HG02623 (cell line): Measurements from ENCODE around the gene RFX3.

ENCODE experiments used
- ATAC-seq: cut with Tn5 transposase; IDR thresholded peaks from one replicate; pipeline ENCODE4 v1.9.1; 2021; ENCODE audit warnings: moderate library complexity; ENCODE audit not compliant: unreplicated experiment

RFX3 gene

GRCh38 chr9:3514786-3515185, 11.0 kb downstream of the RFX3 start:
- no peak for ATAC-seq

DNA sequence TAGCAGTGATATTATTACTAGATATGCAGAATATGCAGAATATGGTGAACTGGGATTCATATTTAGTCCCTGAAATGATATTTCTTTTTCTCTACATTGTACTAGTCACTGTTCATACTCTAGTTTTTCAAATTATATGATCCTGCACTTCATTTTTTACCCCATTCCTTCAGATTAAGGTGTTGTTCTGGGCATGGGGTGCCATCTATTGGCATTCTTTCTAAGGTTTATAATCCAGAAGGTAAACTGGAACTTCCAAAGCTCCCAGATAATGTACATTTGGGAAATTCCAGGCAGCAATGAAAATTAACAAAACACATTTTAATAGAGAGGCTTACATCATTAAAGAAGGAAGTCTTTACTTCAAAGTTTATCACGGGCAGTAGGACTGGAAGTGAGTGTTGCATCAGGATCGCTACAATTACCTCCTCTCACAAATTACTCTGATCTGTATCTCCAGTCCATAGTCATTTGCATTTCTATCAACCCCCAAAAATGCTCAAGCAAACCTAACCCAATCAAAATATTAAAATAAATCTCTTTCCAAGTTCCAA, 12.5 kb downstream of the RFX3 start:
- ATAC-seq, result no peak

GRCh38 chr9:3511551-3511950, 14.2 kb downstream of the RFX3 start:
- ATAC-seq, result no peak

- ATAC-seq, result no peak
These were observed 15.0 kb downstream of the RFX3 start for GRCh38 chr9:3510796-3511195.

DNA sequence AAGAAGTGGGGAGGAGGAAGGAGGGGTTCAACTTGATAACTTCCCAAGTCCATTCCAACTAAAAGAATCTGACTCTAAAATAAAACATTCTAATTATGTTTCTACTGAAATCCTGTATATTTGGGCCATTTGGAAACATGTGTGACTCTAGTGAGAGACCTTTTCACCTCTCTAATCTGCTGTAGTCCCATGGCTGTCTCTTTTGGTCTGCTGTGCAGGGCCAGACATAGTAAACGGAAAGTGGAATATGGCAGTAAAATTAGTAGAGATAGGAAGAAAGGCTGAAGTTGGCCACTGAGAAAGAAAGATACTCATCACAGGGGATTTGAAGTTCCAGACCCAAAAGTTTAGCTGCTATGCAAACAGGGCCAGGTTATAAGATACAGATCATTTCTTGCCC, 15.9 kb downstream of the RFX3 start:
- no peak for ATAC-seq

DNA sequence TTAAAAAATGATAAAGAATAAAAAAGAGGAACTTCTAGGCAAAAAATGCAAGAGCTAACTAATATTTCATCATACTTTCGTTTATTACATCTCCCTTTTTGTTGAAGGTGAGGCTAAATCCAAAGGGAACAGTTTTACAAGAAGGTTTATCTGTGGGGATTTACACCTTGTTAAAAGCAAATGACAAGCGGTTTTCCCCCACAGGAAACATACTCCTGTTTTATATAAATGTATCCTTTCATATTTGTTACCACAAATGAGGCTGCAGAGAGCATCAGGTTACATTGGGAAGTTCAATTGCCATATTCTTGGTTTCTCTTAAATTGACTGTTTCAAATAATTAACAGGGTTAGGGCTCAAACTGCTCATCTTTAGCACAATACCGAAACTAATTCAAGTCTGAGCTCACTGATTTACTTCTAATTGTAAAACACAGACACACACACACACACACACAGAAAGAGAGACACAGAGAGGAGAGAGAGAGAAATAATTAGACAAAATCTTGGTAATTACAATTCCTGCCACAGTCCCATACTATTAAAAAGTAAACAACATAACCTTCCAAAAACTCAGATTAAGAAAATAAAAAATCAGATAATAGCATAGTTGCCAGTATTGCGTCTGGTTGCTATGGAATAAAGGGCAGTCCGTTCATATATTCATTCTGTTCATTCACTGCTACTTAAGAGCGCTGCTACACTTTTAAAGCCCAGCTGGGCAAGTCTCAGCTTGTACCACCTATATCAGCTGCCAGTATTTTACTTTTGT, 17.1 kb downstream of the RFX3 start:
- ATAC-seq, result peak; percentile 46

DNA sequence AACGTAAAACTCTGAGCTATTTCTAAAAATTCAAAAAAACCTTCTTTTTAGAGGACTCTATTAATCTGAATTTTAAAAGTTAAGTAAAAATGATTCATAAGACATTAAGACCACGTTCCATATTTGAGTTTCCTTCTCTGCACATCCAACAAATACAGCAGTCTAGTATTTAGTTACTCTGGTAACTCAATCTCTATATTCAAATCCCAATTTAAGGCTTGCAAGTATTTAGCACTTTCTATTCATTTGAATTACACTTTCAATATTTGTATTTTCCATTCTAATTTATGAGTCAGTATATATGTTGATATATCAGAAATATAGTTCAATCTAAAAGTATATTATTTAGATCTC, 17.7 kb downstream of the RFX3 start:
- ATAC-seq, result no peak

GRCh38 chr9:3507395-3508077, 18.3 kb downstream of the RFX3 start:
- ATAC-seq, result peak; percentile 52

GRCh38 chr9:3506164-3506563, 19.6 kb downstream of the RFX3 start:
- no peak for ATAC-seq

DNA sequence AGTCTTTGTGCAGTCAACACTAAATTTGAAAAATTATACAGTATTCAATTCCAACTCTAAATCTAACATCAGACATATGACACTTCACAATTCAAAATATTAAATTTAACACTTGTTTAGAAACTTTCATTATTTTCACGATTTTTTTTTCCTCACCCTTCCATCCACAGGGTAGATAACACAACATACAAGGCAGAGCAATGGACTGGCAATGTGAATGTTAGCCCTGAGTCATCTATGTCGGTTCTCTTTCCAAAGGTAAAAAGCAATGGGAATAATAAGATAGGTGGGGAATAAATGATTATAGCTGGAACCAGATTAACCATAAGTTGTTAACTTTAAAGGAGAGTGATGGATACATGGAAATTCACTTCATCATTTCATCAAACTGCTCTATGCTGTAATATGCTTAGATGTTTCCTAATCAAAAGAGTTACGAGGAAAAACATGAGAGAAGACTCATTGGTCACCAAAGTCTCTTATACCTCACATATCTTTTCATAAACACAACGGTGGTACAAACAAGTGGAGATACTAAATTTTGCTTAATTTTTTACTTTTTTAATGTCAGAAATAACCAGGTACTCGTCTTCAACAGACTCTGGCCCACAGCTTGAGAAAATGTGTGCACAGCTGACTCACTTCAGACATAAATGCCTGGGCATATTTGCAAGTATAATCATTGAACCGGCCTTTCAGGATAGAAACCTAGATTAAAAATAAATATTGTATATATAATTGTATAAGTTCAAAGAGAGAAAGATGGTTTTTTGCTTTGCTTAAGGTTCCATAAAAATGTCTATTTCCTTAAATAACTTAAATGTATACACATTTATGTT, 23.0 kb downstream of the RFX3 start:
- ATAC-seq, result no peak

DNA sequence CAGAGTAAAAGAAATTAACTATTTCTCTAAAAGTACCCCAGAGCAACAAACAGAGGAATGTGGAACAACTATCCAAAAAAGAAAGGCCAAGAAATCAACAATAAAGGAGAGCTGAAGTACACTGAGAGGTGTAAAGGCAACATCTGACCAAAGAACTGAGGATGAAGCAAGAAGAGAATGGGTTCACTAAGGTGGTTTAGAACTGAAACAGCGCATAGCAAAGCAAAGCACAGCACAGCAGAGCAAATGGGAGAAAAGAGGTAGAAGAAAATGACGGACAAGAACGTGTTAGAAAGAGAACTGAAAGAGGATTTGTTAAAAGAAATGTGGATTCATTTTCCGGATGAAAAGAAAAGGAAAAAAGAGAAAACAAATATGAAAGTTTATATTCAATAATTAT, 25.8 kb downstream of the RFX3 start:
- no peak for ATAC-seq

GRCh38 chr9:3498691-3499090, 27.1 kb downstream of the RFX3 start:
- no peak for ATAC-seq

- ATAC-seq, result no peak
These were observed 27.9 kb downstream of the RFX3 start for GRCh38 chr9:3497857-3498256.

DNA sequence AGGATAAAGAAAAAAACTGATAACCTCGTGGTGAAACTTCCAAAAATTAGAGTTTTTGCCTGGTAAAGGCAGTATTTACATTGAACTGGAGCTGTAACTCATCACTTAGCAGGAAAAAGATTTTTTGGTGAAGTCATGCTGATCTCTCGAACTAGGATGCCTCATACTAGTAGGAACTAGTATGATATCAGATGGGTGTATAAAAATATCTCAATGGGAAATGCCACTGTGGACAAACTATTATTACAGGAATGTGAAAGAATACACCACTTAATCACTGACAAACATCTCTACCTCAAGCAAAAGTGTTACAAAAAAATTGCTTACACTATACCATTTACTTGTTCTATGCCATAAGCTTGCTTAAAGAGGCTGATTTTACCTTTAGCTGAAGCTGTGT, 28.4 kb downstream of the RFX3 start:
- ATAC-seq, result no peak

DNA sequence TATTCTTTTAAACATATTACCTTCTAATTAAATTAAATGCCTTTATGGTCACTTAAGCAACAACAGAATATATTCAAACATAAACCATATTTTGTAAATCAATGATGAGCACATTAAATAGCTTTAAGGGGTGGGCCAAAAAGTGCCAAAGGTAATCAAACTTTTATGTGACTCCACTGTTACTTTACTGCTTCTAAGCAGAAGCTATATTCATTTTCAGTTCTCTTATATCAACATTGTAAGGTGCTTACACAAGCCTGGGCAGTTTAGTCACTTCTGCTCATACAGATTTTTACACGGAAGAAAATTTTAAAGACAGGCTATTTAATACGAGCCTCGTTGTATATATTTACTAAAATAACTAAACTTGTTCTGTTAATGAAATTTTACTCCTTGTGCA, 29.9 kb downstream of the RFX3 start:
- no peak for ATAC-seq

- ATAC-seq, result no peak
These were observed 33.6 kb downstream of the RFX3 start for GRCh38 chr9:3492214-3492613.

GRCh38 chr9:3491450-3491849, 34.4 kb downstream of the RFX3 start:
- no peak for ATAC-seq

GRCh38 chr9:3490957-3491356, 34.8 kb downstream of the RFX3 start:
- ATAC-seq, result no peak

DNA sequence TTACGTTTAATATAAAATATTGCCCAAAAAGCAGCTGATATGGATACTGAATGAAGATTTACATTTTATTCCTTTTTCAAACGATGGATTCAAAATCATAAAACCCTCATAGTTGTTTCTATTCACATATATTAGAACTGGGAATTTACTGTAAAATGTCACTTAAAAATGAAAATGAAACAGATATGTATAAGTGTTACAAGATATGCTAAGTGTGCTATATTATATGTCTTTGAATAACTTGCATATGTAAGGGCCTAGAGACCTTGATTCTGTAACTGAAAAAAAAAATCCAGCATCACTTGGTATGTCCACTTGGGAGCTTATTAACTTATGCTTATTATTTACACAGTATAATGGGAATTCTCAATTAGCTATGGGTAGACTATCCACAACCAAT, 43.2 kb downstream of the RFX3 start:
- ATAC-seq, result no peak

DNA sequence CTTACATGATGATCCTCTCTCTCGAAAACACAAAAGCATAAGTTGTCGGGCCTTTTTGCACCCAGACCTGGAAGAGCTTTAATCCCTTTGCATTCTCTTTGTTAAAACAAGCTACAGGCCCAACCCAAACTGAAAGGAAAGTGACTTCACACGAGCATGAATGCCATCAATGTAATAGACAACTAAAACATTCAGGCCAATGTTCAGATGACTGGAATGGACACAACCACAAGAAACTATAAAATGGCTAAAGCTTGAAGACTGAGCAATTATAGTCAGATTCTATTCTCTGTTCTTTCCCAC, 45.5 kb downstream of the RFX3 start:
- ATAC-seq, result no peak

GRCh38 chr9:3479514-3480352, 46.1 kb downstream of the RFX3 start:
- peak; percentile 40 for ATAC-seq
